Mesenteric fat pad (tissue), 1 donor: ENCODE data around the gene AQP12A. TPM values are rescaled to one million over a fixed set of nuclear protein-coding genes. Genes with fewer than 3 reads are reported as not detected.

Experiments used
- DNase-seq: peaks from one replicate; pipeline ENCODE4 v3.0.0-alpha.2; 2020; ENCODE audit warnings: low spot score
- long read RNA-seq: library from polyadenylated mRNA; unstranded; transcript quantifications from one replicate; pipeline ENCODE4 v2.0.0, GENCODE V29; 2020
- total RNA-seq: library from RNA; stranded (reverse); fragmentation: NEBNext Ultra II Directional; extraction: Animal tissue kit (Norgen Biotek cat#: 25700); gene quantifications from one replicate; pipeline ENCODE4 v1.2.1, GENCODE V29; 2021
- donor health status: DM: yes; HTN: yes; CAD: no.

The AQP12A gene
- total RNA-seq: not detected
- long read RNA-seq: 0 reads

- peak; percentile 89 for DNase-seq
Measured at GRCh38 chr2:240691631-240692420, at the start of gene AQP12A. Gene AQP12A, plus strand, starts transcription at chr2:240691866. Its CDS starts 48 bp downstream, at chr2:240691914.

GRCh38 chr2:240642061-240642805 is 49.4 kb upstream of the AQP12A start:
- no peak for DNase-seq

DNA sequence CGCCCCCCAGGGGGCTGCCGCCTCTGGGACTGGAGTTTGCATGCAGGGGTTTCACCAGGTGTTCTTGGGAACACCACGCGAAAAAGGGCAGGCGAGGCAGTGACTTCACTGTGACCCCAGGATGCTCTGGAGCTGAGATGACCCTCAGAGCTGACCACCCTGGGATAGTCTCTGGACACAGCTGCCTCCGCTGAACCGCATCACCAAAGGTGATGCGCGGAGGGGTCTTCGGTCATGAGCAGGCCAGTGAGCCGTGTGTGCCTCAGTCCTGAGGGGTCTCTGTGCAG is 48.9 kb upstream of the AQP12A start:
- DNase-seq: peak; percentile 80

GRCh38 chr2:240643093-240643810 is 48.4 kb upstream of the AQP12A start:
- peak; percentile 74 for DNase-seq

DNA sequence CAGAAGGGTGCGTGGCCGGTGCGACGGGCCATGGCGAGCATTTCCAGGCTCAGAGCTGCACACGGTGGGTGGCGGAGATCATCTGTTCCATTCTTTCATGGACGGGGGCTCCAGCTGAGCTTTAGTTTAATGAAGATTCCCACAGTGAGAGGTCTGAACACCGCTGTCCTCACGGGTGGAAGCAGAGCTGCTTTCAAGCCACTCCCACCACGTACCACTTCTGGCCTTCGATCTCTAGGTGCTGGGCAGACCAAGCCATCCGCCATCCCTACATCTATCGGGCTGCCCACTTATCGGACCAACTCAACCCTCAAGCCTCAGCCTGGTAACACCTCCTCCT is 47.9 kb upstream of the AQP12A start:
- DNase-seq: no peak

DNA sequence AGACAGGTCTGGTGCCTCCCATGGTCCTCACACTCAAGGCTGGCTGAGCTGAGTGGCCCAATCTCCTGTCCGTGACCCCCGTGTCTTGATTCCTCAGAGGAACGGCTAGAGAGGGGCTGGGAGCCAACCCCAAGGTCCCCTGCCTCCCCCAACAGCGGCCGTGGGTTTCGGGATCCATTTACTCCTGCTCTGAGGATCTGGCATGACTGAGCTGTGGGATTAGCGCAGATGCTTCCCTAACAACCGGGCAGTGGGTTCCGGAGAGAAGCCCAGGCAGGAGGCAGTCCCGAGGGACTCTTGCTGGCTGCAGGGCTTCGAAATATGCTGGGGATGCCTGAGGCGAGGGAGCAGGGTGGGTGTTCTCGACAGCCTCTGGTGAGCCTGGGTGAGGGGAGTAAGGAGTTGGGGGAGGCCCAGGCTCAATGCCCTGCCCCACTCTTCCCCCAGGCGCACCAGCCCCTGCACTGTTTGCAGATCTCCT is 47.5 kb upstream of the AQP12A start:
- DNase-seq: peak; percentile 86

GRCh38 chr2:240644859-240645301 is 46.8 kb upstream of the AQP12A start:
- DNase-seq: peak; percentile 64

DNA sequence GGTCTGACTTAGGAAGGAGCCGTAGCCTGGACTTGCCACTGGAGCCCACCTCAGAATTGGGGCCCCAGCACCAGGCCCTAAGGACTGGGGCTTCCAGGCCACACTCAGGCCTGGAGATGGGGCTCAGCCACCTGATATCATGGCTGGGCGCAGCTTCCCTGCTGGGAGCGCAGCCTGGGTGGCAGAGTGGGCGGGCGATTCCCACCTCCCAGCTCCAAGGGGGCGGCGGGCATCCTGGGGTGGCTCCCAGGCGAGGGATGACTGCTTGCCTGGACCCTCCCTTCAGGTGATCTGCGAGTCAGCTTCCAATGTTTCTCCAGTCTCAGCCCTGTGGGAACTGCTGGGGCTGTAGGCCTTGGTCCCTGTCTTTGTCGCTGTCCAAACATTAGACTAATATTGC is 46.3 kb upstream of the AQP12A start:
- no peak for DNase-seq

DNA sequence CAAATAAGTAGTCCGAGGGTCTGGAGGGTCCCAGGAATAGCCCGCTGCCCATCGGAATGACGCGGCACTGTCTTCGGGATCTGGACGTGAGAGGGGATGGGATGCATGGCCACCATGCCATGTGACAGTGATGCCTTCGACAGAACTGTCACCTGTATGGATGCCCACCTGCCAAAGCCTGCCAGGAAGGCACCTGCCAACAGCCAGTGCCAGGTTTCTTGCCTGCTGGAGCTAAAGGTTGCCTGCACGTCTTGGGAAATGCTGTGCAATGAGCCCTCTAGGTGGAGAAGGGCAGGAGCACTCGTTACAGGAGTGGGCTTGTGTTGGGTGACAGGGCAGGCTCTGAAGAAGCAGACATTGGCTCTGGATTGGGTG is 45.9 kb upstream of the AQP12A start:
- DNase-seq: no peak

GRCh38 chr2:240646176-240646899 is 45.3 kb upstream of the AQP12A start:
- DNase-seq: no peak

GRCh38 chr2:240646900-240647502 is 44.7 kb upstream of the AQP12A start:
- no peak for DNase-seq

GRCh38 chr2:240647503-240648154 is 44.0 kb upstream of the AQP12A start:
- no peak for DNase-seq

DNA sequence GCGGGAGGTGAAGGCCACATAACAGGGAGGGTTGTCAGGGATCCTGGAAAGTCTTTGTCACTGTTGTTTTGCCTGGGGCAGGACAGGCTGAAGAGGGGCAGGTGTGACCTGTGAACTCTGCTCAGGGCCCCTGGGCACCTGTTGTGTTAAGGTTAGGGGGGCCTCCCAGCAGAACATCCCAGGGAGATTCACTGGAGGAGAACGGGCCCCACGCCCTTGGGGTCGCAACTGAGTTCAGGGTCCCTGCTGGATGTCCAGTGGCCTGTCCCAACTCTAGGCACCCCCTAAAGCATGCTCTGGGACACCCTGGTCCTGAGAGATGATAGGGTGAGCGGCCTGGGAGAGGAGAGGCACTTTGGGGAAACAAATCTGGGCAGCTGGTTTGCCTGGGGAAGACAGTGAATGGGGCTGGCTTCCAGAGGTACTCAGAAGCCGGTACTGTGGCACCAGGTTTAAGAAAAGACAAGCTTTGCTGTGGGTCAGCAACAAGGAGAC is 43.5 kb upstream of the AQP12A start:
- DNase-seq: no peak

GRCh38 chr2:240648650-240649275 is 42.9 kb upstream of the AQP12A start:
- no peak for DNase-seq

GRCh38 chr2:240649331-240649730 is 42.3 kb upstream of the AQP12A start:
- DNase-seq: no peak

GRCh38 chr2:240650254-240650965 is 41.3 kb upstream of the AQP12A start:
- DNase-seq: no peak

- DNase-seq: no peak
Measured at GRCh38 chr2:240651185-240651584, 40.5 kb upstream of the AQP12A start.

- DNase-seq: no peak
Measured at GRCh38 chr2:240655931-240656886, 35.5 kb upstream of the AQP12A start.
